ENCODE measurements around the gene GABRR3. TPM values are rescaled to one million over a fixed set of nuclear protein-coding genes. Genes with fewer than 3 reads are reported as not detected.

GABRR3 gene
- total RNA-seq, 1 donor from 2014 or later, result not detected

GRCh38 chr3:98032904-98033303, 2.2 kb downstream of the GABRR3 start:
- Histone ChIP-seq H3K4me1 (no peaks in the 10 kb centered on the region), H3K4me3 (no peak overlapping the region), H3K36me3 (no peaks in the 10 kb centered on the region), H3K27ac (replicated peaks) (no peak overlapping the region), H3K9me3 (replicated peaks) (no peaks in the 10 kb centered on the region), H3K27me3 (ENCODE audit: low read depth) (peaks cover 48% of the 10 kb centered on the region)
- intact Hi-C loops (cut with micrococcal nuclease), result no loop called here
- DNase-seq, result no peak
- TF ChIP-seq CTCF (IDR thresholded peaks at IDR 0.05; ENCODE audit: borderline replicate concordance), result no peak

GRCh38 chr3:98032265-98032664, 2.9 kb downstream of the GABRR3 start:
- no peak for DNase-seq
- Histone ChIP-seq H3K9me3 (replicated peaks) (no peaks in the 10 kb centered on the region), H3K27me3 (ENCODE audit: low read depth) (peaks cover 42% of the 10 kb centered on the region), H3K4me1 (no peaks in the 10 kb centered on the region), H3K36me3 (no peaks in the 10 kb centered on the region), H3K4me3 (no peak overlapping the region), H3K27ac (replicated peaks) (no peak overlapping the region)
- intact Hi-C loops (cut with micrococcal nuclease), result no loop called here
- TF ChIP-seq CTCF (IDR thresholded peaks at IDR 0.05; ENCODE audit: borderline replicate concordance), result no peak

- Histone ChIP-seq H3K27me3 (ENCODE audit: low read depth) (peaks cover 15% of the 10 kb centered on the region), H3K4me1 (no peaks in the 10 kb centered on the region), H3K9me3 (replicated peaks) (no peaks in the 10 kb centered on the region), H3K4me3 (no peak overlapping the region), H3K27ac (replicated peaks) (no peak overlapping the region), H3K36me3 (no peaks in the 10 kb centered on the region)
- intact Hi-C loops (cut with micrococcal nuclease), result no loop called here
- no peak for DNase-seq
- TF ChIP-seq CTCF (IDR thresholded peaks at IDR 0.05; ENCODE audit: borderline replicate concordance), result no peak
These were observed 6.0 kb downstream of the GABRR3 start for GRCh38 chr3:98029083-98029482.

GRCh38 chr3:98027085-98027446, 8.0 kb downstream of the GABRR3 start:
- intact Hi-C loops (cut with micrococcal nuclease), result no loop called here
- DNase-seq, result no peak
- no peaks in the 10 kb centered on the region for H3K27me3 ChIP-seq (ENCODE audit: low read depth)
- H3K4me1 ChIP-seq, result peaks cover 4% of the 10 kb centered on the region
- H3K9me3 ChIP-seq (replicated peaks), result no peaks in the 10 kb centered on the region
- no peak for TF ChIP-seq CTCF (IDR thresholded peaks at IDR 0.05; ENCODE audit: borderline replicate concordance)
- no peaks in the 10 kb centered on the region for H3K36me3 ChIP-seq
- no peak overlapping the region for H3K4me3 ChIP-seq
- no peak overlapping the region for H3K27ac ChIP-seq (replicated peaks)

GRCh38 chr3:98026425-98027084, 8.6 kb downstream of the GABRR3 start:
- TF ChIP-seq CTCF (IDR thresholded peaks at IDR 0.05; ENCODE audit: borderline replicate concordance), result no peak
- Histone ChIP-seq H3K4me3 (no peak overlapping the region), H3K4me1 (peaks cover 7% of the 10 kb centered on the region), H3K27ac (replicated peaks) (no peak overlapping the region), H3K36me3 (no peaks in the 10 kb centered on the region), H3K9me3 (replicated peaks) (no peaks in the 10 kb centered on the region), H3K27me3 (ENCODE audit: low read depth) (no peaks in the 10 kb centered on the region)
- intact Hi-C loops (cut with micrococcal nuclease), result no loop called here
- DNase-seq, result no peak

All from left ventricle myocardium inferior (tissue), 1 donor.